Trophoblast cell (in vitro differentiated cells and primary cell): ENCODE results near the gene TTC6.

Experiments
- DNase-seq, 2 donors: peaks; one replicate each; pipeline ENCODE4 v3.0.0-alpha.2; 2016
- H2AFZ ChIP-seq: 2 replicates; pipeline ENCODE4 v1.6.1; 2013; ENCODE audit warnings: low read length, moderate library complexity, mild to moderate bottlenecking; ENCODE audit not compliant: insufficient read depth, poor library complexity
- H2AK5ac ChIP-seq: 2 replicates; pipeline ENCODE4 v1.6.1; 2013; ENCODE audit warnings: mild to moderate bottlenecking, low read length
- H2BK120ac ChIP-seq: 2 replicates; pipeline ENCODE4 v1.6.1; 2013; ENCODE audit warnings: low read length, mild to moderate bottlenecking, moderate library complexity; ENCODE audit not compliant: insufficient read depth, poor library complexity
- H2BK12ac ChIP-seq: 2 replicates; pipeline ENCODE4 v1.6.1; 2013; ENCODE audit warnings: mild to moderate bottlenecking, low read length, moderate library complexity
- H2BK5ac ChIP-seq: 2 replicates; pipeline ENCODE4 v1.6.1; 2013; ENCODE audit warnings: low read length, low read depth, moderate library complexity, mild to moderate bottlenecking; ENCODE audit not compliant: poor library complexity
- H3K14ac ChIP-seq: 2 replicates; pipeline ENCODE4 v1.6.1; 2013; ENCODE audit warnings: mild to moderate bottlenecking, low read length
- H3K18ac ChIP-seq: 2 replicates; pipeline ENCODE4 v1.6.1; 2013; ENCODE audit warnings: mild to moderate bottlenecking, low read length
- H3K23ac ChIP-seq: 2 replicates; pipeline ENCODE4 v1.6.1; 2013; ENCODE audit warnings: low read length
- H3K27ac ChIP-seq: 2 replicates; pipeline ENCODE4 v1.5.1; 2013; ENCODE audit warnings: low read depth, mild to moderate bottlenecking, inconsistent platforms, low read length, moderate library complexity
- H3K27me3 ChIP-seq: 2 replicates; pipeline ENCODE4 v1.6.1; 2013; ENCODE audit warnings: inconsistent platforms, mild to moderate bottlenecking, low read length, moderate library complexity; ENCODE audit not compliant: insufficient read depth
- H3K36me3 ChIP-seq, 2 experiments: 1 replicate in 1 of 2; 2 replicates in 1 of 2; pipeline ENCODE4 v1.6.1; 2013; ENCODE audit warnings: low read length in 2 of 2, mild to moderate bottlenecking in 2 of 2, moderate library complexity in 1 of 2; ENCODE audit not compliant: insufficient read depth in 2 of 2, control insufficient read depth in 1 of 2
- H3K4ac ChIP-seq: 2 replicates; pipeline ENCODE4 v1.6.1; 2013; ENCODE audit warnings: low read depth, mild to moderate bottlenecking, low read length, moderate library complexity
- H3K4me1 ChIP-seq, 2 experiments: 1 replicate in 1 of 2; 2 replicates in 1 of 2; pipeline ENCODE4 v1.6.1; 2013; ENCODE audit warnings: low read length in 2 of 2, mild to moderate bottlenecking in 2 of 2, moderate library complexity in 1 of 2; ENCODE audit not compliant: insufficient read depth in 2 of 2, control insufficient read depth in 1 of 2
- H3K4me2 ChIP-seq: 2 replicates; pipeline ENCODE4 v1.6.1; 2013; ENCODE audit warnings: inconsistent platforms, mild to moderate bottlenecking, low read length, moderate library complexity
- H3K4me3 ChIP-seq: 2 replicates; pipeline ENCODE4 v1.5.1; 2013; ENCODE audit warnings: mild to moderate bottlenecking, low read depth, low read length, inconsistent platforms
- H3K79me1 ChIP-seq: one replicate; pipeline ENCODE4 v1.6.1; 2013; ENCODE audit warnings: low read length
- H3K79me2 ChIP-seq: 2 replicates; pipeline ENCODE4 v1.6.1; 2013; ENCODE audit warnings: low read length, mild to moderate bottlenecking; ENCODE audit not compliant: control insufficient read depth, insufficient read depth, poor library complexity
- H3K9ac ChIP-seq: 2 replicates; pipeline ENCODE4 v1.6.1; 2013; ENCODE audit warnings: mild to moderate bottlenecking, low read length
- H3K9me3 ChIP-seq: 2 replicates; pipeline ENCODE4 v1.6.1; 2013; ENCODE audit warnings: low read depth, mild to moderate bottlenecking, control low read depth, inconsistent platforms, low read length; ENCODE audit not compliant: insufficient read depth
- H4K12ac ChIP-seq: 2 replicates; pipeline ENCODE4 v1.6.1; 2013; ENCODE audit warnings: low read depth, mild to moderate bottlenecking, low read length, moderate library complexity
- H4K8ac ChIP-seq: 2 replicates; pipeline ENCODE4 v1.6.1; 2013; ENCODE audit warnings: low read depth, mild to moderate bottlenecking, low read length, moderate library complexity
- H4K91ac ChIP-seq: one replicate; pipeline ENCODE4 v1.6.1; 2013; ENCODE audit warnings: low read depth, mild to moderate bottlenecking, low read length, moderate library complexity
- WGBS: extraction: QIAGEN DNeasy Blood & Tissue Kit; methylation state at CpG from one replicate; pipeline ENCODE4 v1.1.7; 2013; ENCODE audit warnings: missing lambda C conversion rate; ENCODE audit not compliant: insufficient read length, insufficient coverage; ENCODE audit errors: extremely low coverage; 5-methylcytosine and 5-hydroxymethylcytosine counted together

Gene TTC6

GRCh38 chr14:37606678-37607077 lies 11.2 kb downstream of the TTC6 start:
- Histone ChIP-seq H3K9ac (no peak overlapping the region), H4K12ac (no peak overlapping the region), H3K79me2 (no peaks in the 10 kb centered on the region), H3K23ac (no peak overlapping the region), H4K8ac (no peak overlapping the region), H3K14ac (no peak overlapping the region), H2AFZ (no peak overlapping the region), H3K27me3 (peaks cover 9% of the 10 kb centered on the region), H3K4me2 (no peak overlapping the region), H2BK12ac (no peak overlapping the region), H4K91ac (no peak overlapping the region), H3K36me3 (no peaks in the 10 kb centered on the region), H3K27ac (no peak overlapping the region), H3K4me3 (no peak overlapping the region), H3K4ac (no peak overlapping the region), H2AK5ac (no peak overlapping the region), H3K79me1 (no peaks in the 10 kb centered on the region), H2BK120ac (no peak overlapping the region), H2BK5ac (no peak overlapping the region), H3K18ac (no peak overlapping the region), H3K9me3 (peaks cover 3% of the 10 kb centered on the region), H3K4me1 (no peaks in the 10 kb centered on the region)
- DNase-seq, result no peak

GRCh38 chr14:37608649-37609048 lies 13.2 kb downstream of the TTC6 start:
- H2BK5ac ChIP-seq, result no peak overlapping the region
- no peak overlapping the region for H3K4me2 ChIP-seq
- no peak overlapping the region for H3K14ac ChIP-seq
- H3K27me3 ChIP-seq, result no peaks in the 10 kb centered on the region
- no peak overlapping the region for H3K4ac ChIP-seq
- no peak overlapping the region for H4K91ac ChIP-seq
- DNase-seq, result no peak
- no peaks in the 10 kb centered on the region for H3K79me2 ChIP-seq
- no peak overlapping the region for H4K12ac ChIP-seq
- no CpG with 5 or more reads among the region's 3 CpGs for WGBS
- no peak overlapping the region for H3K9ac ChIP-seq
- no peak overlapping the region for H3K27ac ChIP-seq
- no peak overlapping the region for H3K18ac ChIP-seq
- H3K23ac ChIP-seq, result no peak overlapping the region
- no peak overlapping the region for H3K4me3 ChIP-seq
- H2BK120ac ChIP-seq, result no peak overlapping the region
- peaks cover 2% of the 10 kb centered on the region for H3K9me3 ChIP-seq
- H4K8ac ChIP-seq, result no peak overlapping the region
- H3K4me1 ChIP-seq, result no peaks in the 10 kb centered on the region
- no peak overlapping the region for H2AFZ ChIP-seq
- no peak overlapping the region for H2BK12ac ChIP-seq
- no peak overlapping the region for H2AK5ac ChIP-seq
- H3K36me3 ChIP-seq, result no peaks in the 10 kb centered on the region
- no peaks in the 10 kb centered on the region for H3K79me1 ChIP-seq

GRCh38 chr14:37610945-37611523 lies 15.6 kb downstream of the TTC6 start:
- H3K79me1 ChIP-seq, result no peaks in the 10 kb centered on the region
- no peak overlapping the region for H2AK5ac ChIP-seq
- H4K91ac ChIP-seq, result no peak overlapping the region
- no peaks in the 10 kb centered on the region for H3K4me1 ChIP-seq
- H3K4me3 ChIP-seq, result no peak overlapping the region
- no peak overlapping the region for H4K8ac ChIP-seq
- H2BK120ac ChIP-seq, result no peak overlapping the region
- H3K23ac ChIP-seq, result no peak overlapping the region
- no peak overlapping the region for H3K27ac ChIP-seq
- no CpG with 5 or more reads among the region's 52 CpGs for WGBS
- no peak overlapping the region for H3K9ac ChIP-seq
- H3K18ac ChIP-seq, result no peak overlapping the region
- no peak overlapping the region for H2BK5ac ChIP-seq
- H3K4me2 ChIP-seq, result no peak overlapping the region
- H3K9me3 ChIP-seq, result peaks cover 4% of the 10 kb centered on the region
- DNase-seq, result no peak
- no peaks in the 10 kb centered on the region for H3K79me2 ChIP-seq
- no peak overlapping the region for H2BK12ac ChIP-seq
- H3K4ac ChIP-seq, result no peak overlapping the region
- H2AFZ ChIP-seq, result no peak overlapping the region
- H3K36me3 ChIP-seq, result peaks cover 0 to 3% of the 10 kb centered on the region in 2 experiments
- no peak overlapping the region for H3K14ac ChIP-seq
- H3K27me3 ChIP-seq, result no peaks in the 10 kb centered on the region
- no peak overlapping the region for H4K12ac ChIP-seq

- no peak overlapping the region for H3K27ac ChIP-seq
- no peak overlapping the region for H3K18ac ChIP-seq
- H3K14ac ChIP-seq, result no peak overlapping the region
- no peak overlapping the region for H2BK120ac ChIP-seq
- no peak overlapping the region for H4K91ac ChIP-seq
- no peak overlapping the region for H4K8ac ChIP-seq
- no peaks in the 10 kb centered on the region for H3K79me1 ChIP-seq
- H3K27me3 ChIP-seq, result no peaks in the 10 kb centered on the region
- H2AK5ac ChIP-seq, result no peak overlapping the region
- H4K12ac ChIP-seq, result no peak overlapping the region
- no peaks in the 10 kb centered on the region for H3K4me1 ChIP-seq
- no peak overlapping the region for H3K9ac ChIP-seq
- no peak overlapping the region for H3K4me3 ChIP-seq
- H3K36me3 ChIP-seq, result peaks cover 0 to 3% of the 10 kb centered on the region in 2 experiments
- no peak overlapping the region for H3K23ac ChIP-seq
- no peak overlapping the region for H2AFZ ChIP-seq
- DNase-seq, result no peak
- H2BK12ac ChIP-seq, result no peak overlapping the region
- WGBS, result no CpG with 5 or more reads among the region's 3 CpGs
- H3K4ac ChIP-seq, result no peak overlapping the region
- no peaks in the 10 kb centered on the region for H3K79me2 ChIP-seq
- H2BK5ac ChIP-seq, result no peak overlapping the region
- H3K9me3 ChIP-seq, result peaks cover 6% of the 10 kb centered on the region
- no peak overlapping the region for H3K4me2 ChIP-seq
These were observed 20.3 kb downstream of the TTC6 start for GRCh38 chr14:37615582-37616289.
